Loucy (cell line): ENCODE results near the gene TGFBR3.

ENCODE experiments used
- H2AFZ ChIP-seq: fragments of 200-600 bp; sonication (generic); 2 replicates; pipeline ENCODE4 v1.6.0; 2016; ENCODE audit warnings: antibody characterized with exemption, mild to moderate bottlenecking, low read length, moderate library complexity
- H3F3A ChIP-seq: fragments of 200-600 bp; 2 replicates; pipeline ENCODE4 v1.6.0; 2016; ENCODE audit warnings: antibody characterized with exemption, low read depth, mild to moderate bottlenecking
- H3K27me3 ChIP-seq: fragments of 200-600 bp; sonication (generic); 2 replicates; pipeline ENCODE4 v1.6.1; 2014; ENCODE audit warnings: low read length, mild to moderate bottlenecking; ENCODE audit not compliant: insufficient read depth, poor library complexity, severe bottlenecking
- H3K36me3 ChIP-seq: fragments of 200-600 bp; sonication (generic); 2 replicates; pipeline ENCODE4 v1.6.1; 2016; ENCODE audit warnings: low read length; ENCODE audit not compliant: insufficient read depth
- H3K4me1 ChIP-seq: fragments of 200-600 bp; sonication (generic); 2 replicates; pipeline ENCODE4 v1.5.1; 2014; ENCODE audit warnings: low read length, mild to moderate bottlenecking; ENCODE audit not compliant: insufficient read depth, poor library complexity, severe bottlenecking
- H3K4me2 ChIP-seq: fragments of 200-600 bp; sonication (generic); 2 replicates; pipeline ENCODE4 v1.6.0; 2014; ENCODE audit warnings: antibody characterized with exemption, low read length, low read depth, mild to moderate bottlenecking; ENCODE audit not compliant: poor library complexity, severe bottlenecking
- H3K4me3 ChIP-seq: fragments of 200-600 bp; sonication (generic); 2 replicates; pipeline ENCODE4 v1.5.1; 2014; ENCODE audit warnings: low read length, mild to moderate bottlenecking, mixed read lengths; ENCODE audit not compliant: poor library complexity, severe bottlenecking
- H3K79me2 ChIP-seq: fragments of 200-600 bp; sonication (generic); 2 replicates; pipeline ENCODE4 v1.6.1; 2014; ENCODE audit warnings: low read length; ENCODE audit not compliant: insufficient read depth
- H3K9ac ChIP-seq: fragments of 200-600 bp; sonication (generic); 2 replicates; pipeline ENCODE4 v1.6.0; 2014; ENCODE audit warnings: mild to moderate bottlenecking, low read depth, low read length, moderate library complexity; ENCODE audit not compliant: poor library complexity, severe bottlenecking
- H3K9me2 ChIP-seq: fragments of 200-600 bp; sonication (generic); replicated peaks from 2 replicates; pipeline ENCODE4 v1.6.1; 2016; ENCODE audit warnings: low read depth, low read length, mixed read lengths
- H3K9me3 ChIP-seq: fragments of 200-600 bp; sonication (generic); 2 replicates; pipeline ENCODE4 v1.6.1; 2014; ENCODE audit warnings: mild to moderate bottlenecking, antibody characterized with exemption, low read length, low read depth; ENCODE audit not compliant: insufficient read depth
- H4K20me1 ChIP-seq: fragments of 200-600 bp; sonication (generic); 2 replicates; pipeline ENCODE4 v1.6.0; 2014; ENCODE audit warnings: antibody characterized with exemption, low read length, mild to moderate bottlenecking; ENCODE audit not compliant: insufficient read depth, poor library complexity, severe bottlenecking
- EZH2phosphoT487 ChIP-seq: fragments of 200-600 bp; IDR thresholded peaks from 2 replicates; pipeline ENCODE4 v1.6.1; 2018; ENCODE audit warnings: antibody characterized with exemption, mild to moderate bottlenecking, moderate library complexity, borderline replicate concordance
- TF ChIP-seq, protein P1 (sequence below): fragments of 200-600 bp; sonication (generic); conservative IDR thresholded peaks from 2 replicates; pipeline ENCODE4 v1.5.1; 2014; ENCODE audit warnings: mild to moderate bottlenecking, antibody characterized with exemption, low read length

Gene TGFBR3

GRCh38 chr1:91763252-91763651 is 122.7 kb downstream of the TGFBR3 start:
- H3K9me3 ChIP-seq, result no peaks in the 10 kb centered on the region
- H3K4me2 ChIP-seq, result no peak overlapping the region
- H3F3A ChIP-seq, result no peaks in the 10 kb centered on the region
- H3K4me3 ChIP-seq, result no peak overlapping the region
- H2AFZ ChIP-seq, result no peak overlapping the region
- no peaks in the 10 kb centered on the region for H4K20me1 ChIP-seq
- no peaks in the 10 kb centered on the region for H3K27me3 ChIP-seq
- no peak overlapping the region for H3K9ac ChIP-seq
- no peaks in the 10 kb centered on the region for H3K79me2 ChIP-seq
- TF ChIP-seq, protein P1, sequence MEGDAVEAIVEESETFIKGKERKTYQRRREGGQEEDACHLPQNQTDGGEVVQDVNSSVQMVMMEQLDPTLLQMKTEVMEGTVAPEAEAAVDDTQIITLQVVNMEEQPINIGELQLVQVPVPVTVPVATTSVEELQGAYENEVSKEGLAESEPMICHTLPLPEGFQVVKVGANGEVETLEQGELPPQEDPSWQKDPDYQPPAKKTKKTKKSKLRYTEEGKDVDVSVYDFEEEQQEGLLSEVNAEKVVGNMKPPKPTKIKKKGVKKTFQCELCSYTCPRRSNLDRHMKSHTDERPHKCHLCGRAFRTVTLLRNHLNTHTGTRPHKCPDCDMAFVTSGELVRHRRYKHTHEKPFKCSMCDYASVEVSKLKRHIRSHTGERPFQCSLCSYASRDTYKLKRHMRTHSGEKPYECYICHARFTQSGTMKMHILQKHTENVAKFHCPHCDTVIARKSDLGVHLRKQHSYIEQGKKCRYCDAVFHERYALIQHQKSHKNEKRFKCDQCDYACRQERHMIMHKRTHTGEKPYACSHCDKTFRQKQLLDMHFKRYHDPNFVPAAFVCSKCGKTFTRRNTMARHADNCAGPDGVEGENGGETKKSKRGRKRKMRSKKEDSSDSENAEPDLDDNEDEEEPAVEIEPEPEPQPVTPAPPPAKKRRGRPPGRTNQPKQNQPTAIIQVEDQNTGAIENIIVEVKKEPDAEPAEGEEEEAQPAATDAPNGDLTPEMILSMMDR, result no peak
- no peak for TF ChIP-seq EZH2phosphoT487
- H3K4me1 ChIP-seq, result no peaks in the 10 kb centered on the region
- no peaks in the 10 kb centered on the region for H3K36me3 ChIP-seq
- no peaks in the 10 kb centered on the region for H3K9me2 ChIP-seq

DNA sequence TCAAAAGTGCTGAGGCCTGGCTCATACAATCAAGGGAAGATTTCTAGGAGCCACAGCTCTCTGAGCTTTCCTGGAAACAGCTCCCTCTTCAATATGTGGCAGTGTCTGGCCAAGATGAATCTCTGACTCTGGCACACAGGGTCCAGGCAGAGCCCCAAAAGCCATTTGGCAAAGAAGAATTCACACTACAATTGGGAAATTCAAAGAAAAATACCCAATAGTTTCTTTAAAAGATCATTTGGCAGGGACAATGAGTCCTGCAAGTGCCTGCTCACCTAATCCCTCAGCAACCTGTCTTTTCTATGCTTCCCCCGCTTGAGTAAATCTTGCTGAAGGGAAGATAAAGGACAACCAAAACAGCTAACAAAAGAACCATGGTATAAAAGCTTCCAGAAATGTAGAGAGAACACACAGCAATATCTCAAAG is 124.6 kb downstream of the TGFBR3 start:
- H3K9me3 ChIP-seq, result no peaks in the 10 kb centered on the region
- H3K9me2 ChIP-seq, result no peaks in the 10 kb centered on the region
- no peak overlapping the region for H2AFZ ChIP-seq

DNA sequence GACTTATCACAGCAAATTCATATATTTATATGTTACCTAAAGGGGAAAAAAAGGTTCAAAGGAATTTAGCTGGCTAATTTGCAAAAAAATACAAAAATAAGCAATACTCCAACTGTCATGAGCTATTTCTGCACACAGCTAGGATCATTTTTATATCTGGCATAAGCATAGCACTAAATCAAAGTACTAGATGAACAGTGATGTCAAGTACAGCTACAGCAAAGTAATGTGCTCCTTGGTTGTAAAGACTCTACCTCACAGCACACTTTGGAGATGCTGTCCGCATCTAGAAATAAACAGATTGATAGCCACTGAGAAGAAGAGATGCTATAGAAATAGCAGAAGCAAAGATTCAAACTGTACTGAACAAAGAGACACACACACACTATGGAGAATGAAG is 125.4 kb downstream of the TGFBR3 start:
- Histone ChIP-seq H3K27me3 (no peaks in the 10 kb centered on the region), H3K4me1 (no peaks in the 10 kb centered on the region), H2AFZ (no peak overlapping the region), H3K4me3 (no peak overlapping the region), H3K9me3 (no peaks in the 10 kb centered on the region), H3F3A (no peaks in the 10 kb centered on the region), H3K79me2 (no peaks in the 10 kb centered on the region), H3K9ac (no peak overlapping the region), H4K20me1 (no peaks in the 10 kb centered on the region), H3K36me3 (no peaks in the 10 kb centered on the region), H3K4me2 (no peak overlapping the region), H3K9me2 (no peaks in the 10 kb centered on the region)
- TF ChIP-seq, protein P1, result no peak
- no peak for TF ChIP-seq EZH2phosphoT487

More for the DNA sequence above, 124.6 kb downstream of the TGFBR3 start:
- Histone ChIP-seq H3F3A (no peaks in the 10 kb centered on the region), H3K4me2 (no peak overlapping the region), H3K36me3 (no peaks in the 10 kb centered on the region), H4K20me1 (no peaks in the 10 kb centered on the region), H3K27me3 (no peaks in the 10 kb centered on the region), H3K4me3 (no peak overlapping the region), H3K4me1 (no peaks in the 10 kb centered on the region), H3K79me2 (no peaks in the 10 kb centered on the region), H3K9ac (no peak overlapping the region)
- TF ChIP-seq EZH2phosphoT487, result no peak
- TF ChIP-seq, protein P1, result no peak
